COLO668 (cell line): ENCODE measurements around the gene EIF2B2.
A peak's percentile ranks its signal among the peaks of the same experiment; 100 is the strongest.

ENCODE experiments used
- DNase-seq: peaks from one replicate; lab custom pipeline; 2025; ENCODE audit not compliant: unreplicated experiment; lab: John Stamatoyannopoulos, UW

The EIF2B2 gene

DNA sequence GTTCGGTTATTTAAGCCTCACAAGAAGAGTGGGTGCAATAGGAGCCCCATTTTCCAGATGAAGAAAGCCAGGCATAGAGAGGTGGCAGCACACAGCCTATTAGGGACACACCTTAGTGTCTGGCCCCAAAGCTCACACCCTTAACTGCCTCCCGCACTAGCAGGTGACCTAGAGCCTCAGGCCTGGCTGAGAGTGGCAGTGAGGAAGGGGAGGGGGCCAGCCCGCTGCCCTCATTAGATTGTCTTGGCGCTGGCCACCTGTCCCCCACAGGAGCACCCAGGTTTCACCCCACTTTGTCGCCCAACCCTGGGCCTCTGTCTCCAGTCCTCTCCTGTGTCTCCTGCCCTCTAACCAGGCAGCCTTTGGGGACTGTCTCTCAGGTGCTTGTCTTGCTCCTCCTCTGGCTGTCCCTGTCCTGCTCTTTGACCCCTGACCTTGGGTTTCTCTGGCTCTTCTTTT is 28.8 kb upstream of the EIF2B2 start:
- no peak for DNase-seq

- no peak for DNase-seq
These were observed 28.2 kb upstream of the EIF2B2 start for GRCh38 chr14:74974364-74975058.

DNA sequence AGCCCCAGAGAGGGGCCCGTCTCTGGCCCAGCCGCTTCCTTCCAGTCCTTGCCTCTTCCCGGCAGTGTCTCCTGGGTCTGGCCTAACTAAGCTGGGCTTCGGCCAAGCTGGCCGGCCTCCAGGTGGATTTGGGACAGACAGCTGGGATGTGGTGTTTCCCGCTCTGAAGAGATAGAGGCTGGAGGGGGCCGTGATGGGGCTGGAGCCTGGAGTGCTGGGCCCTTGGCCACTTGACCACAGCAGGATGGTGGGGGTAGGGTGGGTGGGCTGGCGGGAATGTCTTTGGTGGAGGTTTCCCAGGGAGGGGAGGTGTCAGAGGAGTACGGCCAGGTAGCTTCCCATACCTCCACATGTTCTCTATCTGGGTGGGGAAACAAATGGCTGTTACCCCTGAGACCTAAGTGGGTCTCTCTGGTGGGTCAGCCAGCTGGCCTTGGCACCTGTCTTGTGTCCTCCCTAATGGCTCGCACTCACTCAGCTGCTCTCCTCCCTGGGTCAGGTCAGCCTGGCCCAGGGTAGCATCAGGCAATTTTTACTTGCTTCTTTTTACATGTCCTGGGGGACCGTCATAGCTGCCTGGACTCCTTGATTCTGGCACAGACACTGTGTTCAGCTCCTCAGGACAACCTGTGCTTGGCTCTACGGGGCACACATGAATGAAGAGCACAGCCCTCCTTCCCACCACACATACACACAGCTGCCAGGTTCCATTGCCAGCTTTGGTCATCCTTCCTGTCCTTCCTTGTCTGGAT is 27.5 kb upstream of the EIF2B2 start:
- DNase-seq, result no peak

DNA sequence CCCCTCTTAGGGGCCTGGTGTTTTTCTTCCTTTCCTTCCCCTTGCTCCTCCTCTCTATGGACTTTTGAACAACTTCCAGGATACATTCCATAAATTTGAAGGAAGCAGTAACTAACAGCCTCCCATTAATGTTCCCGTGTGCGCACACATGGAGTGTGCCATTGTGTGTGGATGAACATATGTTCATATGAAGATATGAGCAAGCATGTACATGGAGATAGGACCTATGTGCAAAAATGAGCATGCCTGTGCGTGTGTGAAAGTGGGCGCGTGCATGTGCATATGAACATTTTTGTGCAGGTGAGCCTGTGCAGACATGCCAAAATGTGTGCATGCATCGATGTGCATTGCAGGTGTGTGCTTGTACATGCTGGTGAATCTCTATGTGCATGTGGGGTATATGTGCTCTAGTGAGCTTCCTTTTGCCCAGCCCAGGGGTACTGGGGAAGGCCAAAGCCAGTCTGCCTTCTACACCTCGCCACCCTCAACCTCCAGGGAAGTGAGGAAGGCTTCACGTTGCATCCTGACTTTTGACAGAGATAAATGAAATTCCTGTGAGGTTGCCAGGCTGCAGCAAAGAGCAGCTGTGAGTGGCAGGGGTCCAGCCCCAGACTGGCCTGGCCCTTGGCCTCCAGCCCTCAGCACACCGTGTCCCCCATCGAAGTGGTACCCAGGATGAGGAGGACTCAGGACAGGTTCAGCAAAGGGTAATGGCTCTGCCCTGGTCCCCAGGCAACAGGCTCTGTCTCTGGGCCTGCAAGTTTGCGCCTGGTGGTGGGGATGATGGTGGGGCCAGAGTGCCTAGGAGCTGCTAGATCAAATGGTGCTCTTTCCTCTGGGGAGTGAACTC is 26.2 kb upstream of the EIF2B2 start:
- no peak for DNase-seq

DNA sequence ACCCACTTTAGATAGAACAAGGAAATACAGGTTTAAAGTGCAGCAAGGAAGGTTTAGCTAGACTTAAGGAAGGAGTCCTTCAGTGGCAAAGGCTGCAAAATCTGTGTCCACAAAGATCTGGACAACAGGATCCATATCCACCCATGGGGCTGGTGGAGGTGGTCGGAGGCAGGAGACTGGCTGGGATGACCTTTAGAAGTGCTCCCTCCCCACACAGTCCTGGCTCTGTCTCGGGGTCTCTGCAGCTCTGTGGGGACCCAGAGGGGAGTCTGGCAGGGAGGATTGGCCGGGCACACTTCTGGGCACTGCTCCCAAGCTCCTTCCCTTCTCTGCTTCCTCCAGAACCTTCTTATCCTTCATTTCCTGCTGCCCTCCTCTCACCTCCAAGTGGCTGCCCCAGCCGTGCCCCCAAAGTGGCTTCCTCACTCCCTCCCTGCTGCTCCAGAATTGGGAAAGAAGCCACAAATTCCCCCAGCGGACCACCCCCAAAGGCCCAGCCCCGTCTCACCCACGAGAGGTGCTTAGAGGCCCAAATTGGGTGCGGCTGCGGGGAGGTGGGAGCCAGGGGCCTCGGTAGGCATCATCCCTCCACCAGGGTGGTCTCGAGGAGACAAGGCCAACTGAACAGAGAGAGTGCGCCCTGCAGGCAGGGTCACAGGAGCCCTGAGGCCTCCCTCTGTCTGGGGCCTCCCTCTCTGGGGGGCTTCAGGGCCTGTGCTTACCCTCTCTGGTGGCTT is 25.4 kb upstream of the EIF2B2 start:
- no peak for DNase-seq

DNA sequence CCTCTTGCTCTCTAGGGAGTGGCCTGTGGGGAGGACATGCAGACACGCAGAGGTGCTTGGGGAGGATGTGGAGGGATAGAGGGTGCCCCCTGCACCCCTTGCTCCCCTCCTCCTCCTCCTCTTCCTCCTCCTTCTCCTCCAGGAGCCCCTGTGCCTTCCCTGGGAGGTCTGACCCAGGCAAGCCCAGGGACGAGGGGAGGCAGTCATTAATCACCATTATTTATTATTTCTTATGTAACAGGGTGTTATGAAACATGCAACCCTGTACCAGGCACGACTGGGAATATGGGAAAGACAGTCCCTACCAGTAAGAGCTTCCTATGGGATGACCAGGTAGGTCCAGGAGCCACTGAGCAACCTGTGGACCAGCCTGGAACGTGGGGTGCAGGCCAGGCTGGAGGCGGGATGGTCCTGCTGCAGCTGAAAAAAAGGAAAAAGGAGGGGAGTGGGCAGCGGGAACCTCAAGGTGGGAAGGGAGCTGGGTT is 24.8 kb upstream of the EIF2B2 start:
- no peak for DNase-seq

GRCh38 chr14:74978416-74978947 is 24.2 kb upstream of the EIF2B2 start:
- DNase-seq, result no peak

GRCh38 chr14:74979029-74979428 is 23.7 kb upstream of the EIF2B2 start:
- no peak for DNase-seq

DNA sequence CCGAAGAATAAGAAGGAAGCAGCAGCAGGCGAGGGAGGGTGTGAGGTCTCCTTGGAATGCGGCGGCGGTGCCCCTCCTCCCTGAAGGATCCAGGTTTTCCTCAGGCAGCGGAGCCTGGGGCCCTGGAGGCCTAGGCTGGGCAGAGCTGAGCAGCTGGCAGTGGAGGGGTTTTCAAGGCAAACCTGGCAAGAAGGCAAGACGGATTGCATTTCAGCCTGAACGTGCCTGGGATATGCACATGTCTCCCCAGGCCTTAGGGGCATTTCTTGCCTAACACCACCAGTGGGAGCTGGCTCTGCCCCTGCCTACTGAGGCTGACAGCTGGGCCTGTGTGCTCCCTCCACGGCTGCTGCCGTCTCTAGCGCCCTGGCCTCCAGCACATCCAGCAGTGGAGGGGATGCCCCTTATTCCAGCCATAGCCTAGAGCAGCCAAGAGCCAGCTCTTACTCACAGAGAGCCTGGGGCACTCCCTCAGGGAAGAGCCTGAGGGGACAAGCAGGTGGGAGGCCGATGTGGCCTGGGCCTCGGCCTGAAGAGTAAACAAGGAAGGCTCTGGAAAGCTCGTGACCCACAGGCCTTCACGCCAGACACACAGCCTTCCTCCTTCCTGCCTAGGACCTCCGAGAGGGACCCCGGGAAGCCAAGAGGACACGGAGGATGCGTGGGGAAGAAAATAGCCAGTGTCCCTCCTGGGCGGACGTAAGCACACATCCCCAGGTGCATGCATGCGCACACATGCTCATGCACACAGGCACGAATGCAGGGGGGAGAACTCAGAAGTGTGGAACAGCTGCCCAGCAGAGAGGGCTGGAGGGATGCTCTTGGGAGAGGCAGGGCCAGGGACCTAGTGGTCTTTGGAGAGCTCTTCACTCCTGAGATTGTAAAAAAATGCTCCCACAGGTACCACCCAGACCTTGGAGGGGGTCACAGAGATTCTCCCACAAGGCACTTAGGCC is 23.0 kb upstream of the EIF2B2 start:
- peak; percentile 50 for DNase-seq

GRCh38 chr14:74980398-74980730 is 22.4 kb upstream of the EIF2B2 start:
- DNase-seq, result no peak

DNA sequence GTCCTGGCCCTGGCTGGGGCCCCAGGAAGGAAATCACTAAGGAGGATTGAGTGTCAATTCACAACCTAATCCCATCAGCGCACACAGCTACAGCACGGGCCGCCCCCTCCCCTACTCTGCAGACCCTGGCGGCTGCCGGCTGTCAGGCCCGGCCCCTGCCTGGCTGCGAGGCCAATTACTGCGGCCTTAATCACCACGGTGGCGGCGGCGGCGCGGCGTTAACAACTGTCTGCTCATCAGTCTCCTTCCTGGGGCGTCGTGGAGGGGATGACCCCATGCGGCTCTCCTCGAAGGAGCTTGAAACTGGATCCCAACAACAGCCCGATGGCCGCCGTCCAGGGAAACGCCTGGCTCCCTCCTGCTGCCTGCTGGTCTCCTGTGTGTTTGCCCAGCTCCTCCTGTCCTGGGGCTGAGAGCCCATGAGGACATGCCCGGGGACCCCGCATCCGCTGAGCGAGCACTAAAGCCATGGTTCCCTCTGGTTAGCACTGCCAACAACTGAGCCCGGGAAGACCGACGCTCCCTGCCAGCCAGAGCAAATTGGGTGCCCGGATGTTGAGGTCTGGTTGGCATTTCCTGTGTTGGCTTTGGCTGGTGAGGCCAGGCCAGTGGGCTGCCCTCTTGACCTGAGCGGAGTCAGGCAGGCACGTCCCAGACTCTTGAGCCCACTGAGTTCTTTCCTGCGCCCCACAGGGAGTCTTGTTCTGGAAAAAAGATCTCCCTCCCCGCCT is 21.8 kb upstream of the EIF2B2 start:
- DNase-seq, result no peak

DNA sequence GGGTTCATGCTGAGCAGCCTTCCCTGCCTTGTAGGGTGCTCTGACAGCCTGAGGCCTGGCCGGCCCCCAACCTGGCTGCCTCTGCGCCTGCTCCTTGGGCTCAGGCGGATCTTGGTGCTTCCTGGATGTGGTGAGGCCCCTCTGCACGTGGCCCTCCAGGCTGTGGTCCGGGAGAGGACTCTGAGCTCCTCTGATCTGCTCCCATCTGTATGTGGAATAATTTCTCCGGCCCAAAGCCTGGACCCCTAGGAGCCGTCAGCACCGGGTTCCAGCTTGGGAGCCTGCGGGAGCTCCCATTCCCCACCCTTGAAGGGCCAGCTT is 21.3 kb upstream of the EIF2B2 start:
- no peak for DNase-seq

- DNase-seq, result no peak
These were observed 20.9 kb upstream of the EIF2B2 start for GRCh38 chr14:74981833-74982232.

DNA sequence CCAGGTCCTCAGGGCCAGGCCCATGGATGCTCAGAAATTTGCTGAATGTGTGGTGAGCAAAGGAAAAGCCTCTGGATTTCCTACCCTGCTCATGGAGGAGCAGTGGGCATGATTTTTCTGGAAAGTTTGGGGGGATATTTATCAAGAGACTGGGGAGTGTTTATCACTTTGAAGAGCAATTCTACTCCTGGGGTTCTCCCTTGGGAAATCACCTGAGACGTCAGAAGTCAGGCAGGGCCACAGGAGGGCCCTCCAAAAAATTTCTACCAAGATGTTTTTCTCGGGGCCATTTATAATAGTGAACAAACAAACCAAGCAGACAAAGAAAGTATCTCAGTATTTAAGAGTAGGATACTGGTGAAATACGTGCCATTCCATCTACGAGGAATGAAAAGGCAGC is 20.1 kb upstream of the EIF2B2 start:
- no peak for DNase-seq

DNA sequence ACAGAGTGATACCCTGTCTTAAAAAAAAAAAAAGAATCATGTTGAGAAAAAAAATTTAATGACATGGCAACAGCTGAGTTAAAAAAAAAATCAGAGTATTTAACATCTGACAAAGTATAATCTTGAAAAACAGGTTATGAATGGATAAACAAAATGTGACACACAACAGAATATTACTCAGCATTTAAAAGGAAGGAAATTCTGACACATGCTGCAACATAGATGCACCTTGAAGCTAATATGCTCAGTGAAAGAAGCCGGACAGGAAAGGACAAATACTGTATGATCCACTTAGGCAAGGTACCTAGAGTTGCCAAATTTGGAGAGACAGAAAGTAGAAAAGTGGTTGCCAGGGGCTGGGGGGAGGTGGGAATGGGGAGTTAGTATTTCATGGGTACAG is 19.4 kb upstream of the EIF2B2 start:
- DNase-seq, result no peak

DNA sequence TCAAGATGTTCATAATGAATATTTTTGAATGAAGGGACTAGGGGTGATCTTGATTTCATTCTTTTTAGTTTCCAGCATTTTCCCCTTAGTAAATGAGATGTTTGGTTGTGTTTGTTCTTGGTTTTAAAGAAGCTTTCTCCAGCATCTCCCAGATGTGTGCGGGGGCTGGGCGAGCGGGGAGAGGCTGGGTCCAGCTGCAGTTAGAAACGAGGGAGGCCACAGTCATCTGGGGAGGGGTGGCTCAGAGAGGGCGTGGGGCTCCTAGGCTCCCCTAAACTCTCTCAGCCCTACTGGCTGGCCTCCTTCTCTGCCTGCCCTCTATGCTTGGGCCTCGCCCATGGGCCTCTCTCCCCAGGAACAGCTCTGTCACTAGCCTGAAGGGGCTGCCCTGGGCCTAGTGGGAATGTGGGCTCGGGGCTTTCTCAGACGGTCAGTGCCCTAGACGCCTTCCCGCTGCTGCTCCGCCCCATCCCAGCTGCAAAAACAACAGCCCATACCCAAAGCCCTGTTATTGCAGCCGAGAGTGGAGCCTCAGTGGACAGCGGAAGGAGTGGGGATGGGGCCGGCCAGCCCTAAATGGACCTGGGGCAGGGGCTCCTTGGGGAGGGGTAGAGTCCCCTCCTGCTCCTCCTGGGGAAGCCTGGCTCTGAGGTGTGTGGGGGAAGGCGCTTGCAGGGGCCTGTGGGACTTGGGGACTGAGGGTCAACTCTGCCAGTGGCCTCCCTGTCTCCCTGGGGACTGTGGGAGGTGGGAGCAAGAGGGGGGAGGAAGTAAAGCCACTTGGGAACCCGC is 18.3 kb upstream of the EIF2B2 start:
- no peak for DNase-seq

DNA sequence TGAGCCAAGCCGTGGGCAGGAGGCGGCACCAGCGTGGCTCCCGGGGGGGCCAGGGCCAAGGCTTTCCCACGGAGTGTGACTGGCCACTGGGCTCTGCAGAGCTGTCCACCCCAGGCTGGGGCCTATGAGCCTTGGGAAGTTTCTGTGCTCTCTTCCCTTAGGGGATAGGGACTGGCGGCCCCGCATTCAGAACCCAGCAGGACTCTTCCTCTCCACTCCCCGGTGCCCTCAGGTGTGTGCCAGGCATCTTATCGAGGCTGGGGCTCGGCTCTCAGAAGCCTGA is 17.8 kb upstream of the EIF2B2 start:
- DNase-seq, result no peak

DNA sequence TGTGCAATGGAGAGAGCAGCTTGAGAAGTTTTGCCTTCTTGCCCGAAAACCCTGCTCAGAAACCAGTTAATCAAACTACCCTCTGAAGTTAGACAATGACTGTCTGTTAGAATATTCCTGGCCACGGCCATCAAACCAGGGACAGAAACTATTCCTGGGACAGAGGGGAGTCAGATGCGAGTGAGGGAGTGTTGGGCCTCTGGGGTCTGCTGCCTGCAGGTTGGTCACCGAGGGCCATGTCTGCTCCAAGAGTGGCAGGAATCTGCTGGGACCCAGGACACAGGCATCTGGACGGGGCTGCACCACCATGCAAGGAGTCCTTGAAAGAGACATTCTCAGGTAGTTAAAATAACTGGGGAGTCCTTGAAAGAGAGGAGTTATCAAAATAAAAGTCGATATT is 16.9 kb upstream of the EIF2B2 start:
- DNase-seq, result no peak

DNA sequence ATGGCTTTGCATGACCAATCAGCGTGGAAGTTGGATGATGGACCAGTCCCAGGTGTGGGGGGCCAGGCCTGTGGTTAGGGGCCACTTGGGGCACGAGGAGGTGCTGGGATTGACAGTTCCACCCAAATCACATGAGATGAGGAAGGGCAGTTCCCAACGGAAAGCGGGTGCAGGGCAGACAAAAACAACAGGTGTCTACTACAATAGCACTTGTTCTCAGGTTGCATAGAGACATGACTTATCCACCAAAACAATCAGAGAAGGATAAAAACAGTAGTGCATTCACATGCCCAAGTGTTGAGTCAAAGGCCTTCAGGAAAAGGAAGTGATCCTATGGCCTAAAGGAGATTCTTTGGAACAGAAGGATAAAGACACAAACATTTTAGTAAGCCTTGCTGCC is 14.6 kb upstream of the EIF2B2 start:
- peak; percentile 67 for DNase-seq
